Mononuclear cell (primary cell): ENCODE results near the gene PLAC8L1. TPM values are rescaled to one million over a fixed set of nuclear protein-coding genes. Genes with fewer than 3 reads are reported as not detected.
"Not testable (repeated sequence)": the region's sequence is repeated elsewhere in the genome, so short reads cannot be mapped to it uniquely, and the experiment has no call there.

Experiments
- H3K27me3 ChIP-seq: 2 replicates; pipeline ENCODE4 v1.6.0; 2011; ENCODE audit warnings: low read length, control low read depth; ENCODE audit not compliant: insufficient read depth
- H3K4me1 ChIP-seq: 2 replicates; pipeline ENCODE4 v1.5.1; 2011; ENCODE audit warnings: mild to moderate bottlenecking, low read length, control low read depth; ENCODE audit not compliant: insufficient read depth
- H3K4me3 ChIP-seq: 2 replicates; pipeline ENCODE4 v1.5.1; 2011; ENCODE audit warnings: mild to moderate bottlenecking, low read length, moderate library complexity
- H3K9me3 ChIP-seq: 2 replicates; pipeline ENCODE4 v1.5.1; 2011; ENCODE audit warnings: low read depth, mild to moderate bottlenecking, control low read depth, low read length
- total RNA-seq: library from RNA; depleted of rRNA; stranded (reverse); fragments of >200 nt; gene quantifications from one replicate; pipeline ENCODE4 v1.2.3, GENCODE V29; 2012

The PLAC8L1 gene
- total RNA-seq, result not detected

GRCh38 chr5:146105477-146105876 is at the start of gene PLAC8L1:
Gene PLAC8L1 (minus strand): TSS chr5:146105577. CDS start chr5:146104311, 1,266 bp downstream.
- no peaks in the 10 kb centered on the region for H3K27me3 ChIP-seq
- H3K9me3 ChIP-seq, result no peaks in the 10 kb centered on the region
- H3K4me1 ChIP-seq, result no peaks in the 10 kb centered on the region
- no peak within 1 kb of the TSS for H3K4me3 ChIP-seq

- no peak overlapping the region for H3K4me3 ChIP-seq
- no peaks in the 10 kb centered on the region for H3K27me3 ChIP-seq
- no peaks in the 10 kb centered on the region for H3K9me3 ChIP-seq
Observed at GRCh38 chr5:146151970-146152369, 46.6 kb upstream of the PLAC8L1 start.

GRCh38 chr5:146137967-146138403 is 32.6 kb upstream of the PLAC8L1 start:
- H3K27me3 ChIP-seq, result no peaks in the 10 kb centered on the region
- H3K9me3 ChIP-seq, result no peaks in the 10 kb centered on the region
- no peaks in the 10 kb centered on the region for H3K4me1 ChIP-seq
- no peak overlapping the region for H3K4me3 ChIP-seq

More at GRCh38 chr5:146151970-146152369, 46.6 kb upstream of the PLAC8L1 start:
- peaks cover 5% of the 10 kb centered on the region for H3K4me1 ChIP-seq

- no peaks in the 10 kb centered on the region for H3K9me3 ChIP-seq
- no peaks in the 10 kb centered on the region for H3K27me3 ChIP-seq
- no peaks in the 10 kb centered on the region for H3K4me1 ChIP-seq
- no peak overlapping the region for H3K4me3 ChIP-seq
Observed at GRCh38 chr5:146130440-146131045, 25.2 kb upstream of the PLAC8L1 start.

GRCh38 chr5:146126068-146126467 is 20.7 kb upstream of the PLAC8L1 start:
- no peaks in the 10 kb centered on the region for H3K9me3 ChIP-seq
- H3K27me3 ChIP-seq, result no peaks in the 10 kb centered on the region
- H3K4me3 ChIP-seq, result no peak overlapping the region
- no peaks in the 10 kb centered on the region for H3K4me1 ChIP-seq

- Histone ChIP-seq H3K27me3 (no peaks in the 10 kb centered on the region), H3K4me1 (no peaks in the 10 kb centered on the region), H3K4me3 (no peak overlapping the region), H3K9me3 (no peaks in the 10 kb centered on the region)
Observed at GRCh38 chr5:146124580-146124979, 19.2 kb upstream of the PLAC8L1 start.

GRCh38 chr5:146121451-146121850 is 16.1 kb upstream of the PLAC8L1 start:
- not testable (repeated sequence) for H3K9me3 ChIP-seq, H3K4me1 ChIP-seq, H3K27me3 ChIP-seq, H3K4me3 ChIP-seq

GRCh38 chr5:146118322-146118721 is 12.9 kb upstream of the PLAC8L1 start:
- no peaks in the 10 kb centered on the region for H3K27me3 ChIP-seq

GRCh38 chr5:146117216-146117615 is 11.8 kb upstream of the PLAC8L1 start:
- H3K4me1 ChIP-seq, result not testable (repeated sequence)

More at GRCh38 chr5:146118322-146118721, 12.9 kb upstream of the PLAC8L1 start:
- H3K4me3 ChIP-seq, result no peak overlapping the region
- H3K4me1 ChIP-seq, result no peaks in the 10 kb centered on the region
- no peaks in the 10 kb centered on the region for H3K9me3 ChIP-seq

GRCh38 chr5:146116361-146116760 is 11.0 kb upstream of the PLAC8L1 start:
- no peaks in the 10 kb centered on the region for H3K27me3 ChIP-seq
- no peaks in the 10 kb centered on the region for H3K4me1 ChIP-seq
- no peaks in the 10 kb centered on the region for H3K9me3 ChIP-seq
- H3K4me3 ChIP-seq, result no peak overlapping the region

More at GRCh38 chr5:146117216-146117615, 11.8 kb upstream of the PLAC8L1 start:
- H3K4me3 ChIP-seq, H3K27me3 ChIP-seq, H3K9me3 ChIP-seq: not testable (repeated sequence)

- Histone ChIP-seq H3K27me3 (no peaks in the 10 kb centered on the region), H3K9me3 (no peaks in the 10 kb centered on the region), H3K4me3 (no peak overlapping the region), H3K4me1 (no peaks in the 10 kb centered on the region)
Observed at GRCh38 chr5:146112476-146112875, 7.1 kb upstream of the PLAC8L1 start.

- Histone ChIP-seq H3K4me3 (no peak overlapping the region), H3K9me3 (no peaks in the 10 kb centered on the region), H3K27me3 (no peaks in the 10 kb centered on the region), H3K4me1 (no peaks in the 10 kb centered on the region)
Observed at GRCh38 chr5:146111409-146111808, 6.0 kb upstream of the PLAC8L1 start.

GRCh38 chr5:146109379-146109778 is 4.0 kb upstream of the PLAC8L1 start:
- H3K9me3 ChIP-seq, result no peaks in the 10 kb centered on the region
- no peak overlapping the region for H3K4me3 ChIP-seq
- H3K27me3 ChIP-seq, result no peaks in the 10 kb centered on the region
- no peaks in the 10 kb centered on the region for H3K4me1 ChIP-seq

GRCh38 chr5:146108870-146109269 is 3.5 kb upstream of the PLAC8L1 start:
- H3K4me3 ChIP-seq, H3K9me3 ChIP-seq, H3K27me3 ChIP-seq, H3K4me1 ChIP-seq: not testable (repeated sequence)

- Histone ChIP-seq H3K27me3 (no peaks in the 10 kb centered on the region), H3K9me3 (no peaks in the 10 kb centered on the region), H3K4me1 (no peaks in the 10 kb centered on the region), H3K4me3 (no peak overlapping the region)
Observed at GRCh38 chr5:146107901-146108300, 2.5 kb upstream of the PLAC8L1 start.

GRCh38 chr5:146103594-146103993 is 1.8 kb downstream of the PLAC8L1 start:
- no peaks in the 10 kb centered on the region for H3K27me3 ChIP-seq

More at GRCh38 chr5:146103594-146103993, 1.8 kb downstream of the PLAC8L1 start:
- Histone ChIP-seq H3K4me1 (no peaks in the 10 kb centered on the region), H3K4me3 (no peak overlapping the region), H3K9me3 (no peaks in the 10 kb centered on the region)
